ENCODE results near the gene TTLL5.

GRCh38 chr14:75961662-75962061 lies 300.6 kb downstream of the TTLL5 start:
- TF ChIP-seq CTCF (IDR thresholded peaks at IDR 0.05) = no peak
- TF ChIP-seq POLR2A (IDR thresholded peaks at IDR 0.05) = no peak
